Tibial artery (tissue), 4 donors: Measurements from ENCODE around the gene SUMO3.
A peak's percentile ranks its signal among the peaks of the same experiment; 100 is the strongest.

Experiments used
- DNase-seq, 2 donors: peaks; one replicate each; pipeline ENCODE4 v3.0.0-alpha.2; 2019
- H3K27ac ChIP-seq, 2 donors: fragments of 200-600 bp; sonication (generic) in 1 of 2; 1 replicate in 1 of 2; 2 replicates in 1 of 2; pipeline ENCODE4 v1.5.1; 2018 to 2019; ENCODE audit warnings: mild to moderate bottlenecking in 1 of 2
- H3K27me3 ChIP-seq, 2 donors: fragments of 200-600 bp; sonication (generic) in 1 of 2; one replicate each; pipeline versions ENCODE4 v1.5.1 to v1.6.0; 2016 to 2019
- H3K36me3 ChIP-seq, 3 donors: fragments of 200-600 bp; sonication (generic) in 2 of 3; one replicate each; pipeline ENCODE4 v1.5.1; 2016 to 2019; ENCODE audit warnings: mild to moderate bottlenecking in 2 of 3
- H3K4me1 ChIP-seq, 4 donors: fragments of 200-600 bp; sonication (generic) in 2 of 4; 1 replicate in 3 of 4; 2 replicates in 1 of 4; pipeline ENCODE4 v1.5.1; 2016 to 2019
- H3K4me3 ChIP-seq, 2 donors: fragments of 200-600 bp; sonication (generic) in 1 of 2; 1 replicate in 1 of 2; 2 replicates in 1 of 2; pipeline ENCODE4 v1.5.1; 2018 to 2019; ENCODE audit warnings: mild to moderate bottlenecking in 2 of 2
- H3K9me3 ChIP-seq, 3 donors: fragments of 200-600 bp; sonication (generic) in 1 of 3; one replicate each; pipeline ENCODE4 v1.5.1; 2016 to 2019
- intact Hi-C: fragments of 100-400 bp; cut with DNase I; formaldehyde crosslinking; loops from one replicate; pipeline ENCODE4 v1.15.0; 2023; ENCODE audit warnings: low total_unique reads
- TF ChIP-seq, protein P1 (sequence below), 2 experiments: fragments of 200-600 bp in 1 of 2; fragments of 450-650 bp in 1 of 2; IDR thresholded peaks; one replicate each; pipeline ENCODE4 v1.5.1; 2017 to 2019; ENCODE audit warnings: antibody characterized with exemption in 2 of 2, mild to moderate bottlenecking in 1 of 2, moderate library complexity in 1 of 2

The SUMO3 gene

DNA sequence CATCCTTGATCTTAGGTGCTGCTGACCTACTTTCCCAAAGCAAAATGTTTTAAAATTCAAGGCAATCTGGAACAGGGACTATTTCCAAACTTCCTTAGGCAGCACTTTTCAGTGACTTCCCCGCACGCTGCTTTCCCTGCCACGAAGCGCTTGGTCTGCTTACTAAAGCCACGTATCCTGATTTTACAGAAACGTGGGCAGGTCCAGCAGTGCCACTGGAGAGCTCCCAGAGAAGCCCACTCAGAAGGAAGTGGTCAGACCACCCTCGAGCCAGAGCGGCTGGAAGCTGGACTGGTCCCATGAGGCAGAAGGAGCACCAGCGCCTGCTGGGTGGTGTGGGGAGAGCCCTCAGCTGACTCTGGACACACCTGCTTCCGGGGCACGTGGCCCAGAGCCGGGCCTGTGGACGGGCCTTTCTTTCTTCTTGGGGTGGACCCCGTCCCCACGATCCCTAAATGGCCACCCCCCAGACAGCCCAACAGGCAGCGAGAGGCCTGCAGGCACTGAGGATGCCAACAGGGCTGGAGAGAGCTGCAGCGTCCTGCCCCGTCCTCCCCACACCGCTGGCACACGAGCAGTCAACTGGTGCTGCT, 32.4 kb upstream of the SUMO3 start:
- intact Hi-C loops: no loop called here
- TF ChIP-seq, protein P1, sequence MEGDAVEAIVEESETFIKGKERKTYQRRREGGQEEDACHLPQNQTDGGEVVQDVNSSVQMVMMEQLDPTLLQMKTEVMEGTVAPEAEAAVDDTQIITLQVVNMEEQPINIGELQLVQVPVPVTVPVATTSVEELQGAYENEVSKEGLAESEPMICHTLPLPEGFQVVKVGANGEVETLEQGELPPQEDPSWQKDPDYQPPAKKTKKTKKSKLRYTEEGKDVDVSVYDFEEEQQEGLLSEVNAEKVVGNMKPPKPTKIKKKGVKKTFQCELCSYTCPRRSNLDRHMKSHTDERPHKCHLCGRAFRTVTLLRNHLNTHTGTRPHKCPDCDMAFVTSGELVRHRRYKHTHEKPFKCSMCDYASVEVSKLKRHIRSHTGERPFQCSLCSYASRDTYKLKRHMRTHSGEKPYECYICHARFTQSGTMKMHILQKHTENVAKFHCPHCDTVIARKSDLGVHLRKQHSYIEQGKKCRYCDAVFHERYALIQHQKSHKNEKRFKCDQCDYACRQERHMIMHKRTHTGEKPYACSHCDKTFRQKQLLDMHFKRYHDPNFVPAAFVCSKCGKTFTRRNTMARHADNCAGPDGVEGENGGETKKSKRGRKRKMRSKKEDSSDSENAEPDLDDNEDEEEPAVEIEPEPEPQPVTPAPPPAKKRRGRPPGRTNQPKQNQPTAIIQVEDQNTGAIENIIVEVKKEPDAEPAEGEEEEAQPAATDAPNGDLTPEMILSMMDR (IDR thresholded peaks at IDR 0.05): no peak
- DNase-seq: peak in 1 of 2 donors; percentile 48
- Histone ChIP-seq H3K36me3 (peaks cover 56 to 74% (median 70%) of the 10 kb centered on the region in 3 donors), H3K4me3 (no peak overlapping the region), H3K9me3 (no peaks in the 10 kb centered on the region), H3K27me3 (peaks cover 0 to 5% of the 10 kb centered on the region in 2 donors), H3K4me1 (peaks cover 0 to 23% (median 17%) of the 10 kb centered on the region in 4 donors), H3K27ac (no peak overlapping the region)

DNA sequence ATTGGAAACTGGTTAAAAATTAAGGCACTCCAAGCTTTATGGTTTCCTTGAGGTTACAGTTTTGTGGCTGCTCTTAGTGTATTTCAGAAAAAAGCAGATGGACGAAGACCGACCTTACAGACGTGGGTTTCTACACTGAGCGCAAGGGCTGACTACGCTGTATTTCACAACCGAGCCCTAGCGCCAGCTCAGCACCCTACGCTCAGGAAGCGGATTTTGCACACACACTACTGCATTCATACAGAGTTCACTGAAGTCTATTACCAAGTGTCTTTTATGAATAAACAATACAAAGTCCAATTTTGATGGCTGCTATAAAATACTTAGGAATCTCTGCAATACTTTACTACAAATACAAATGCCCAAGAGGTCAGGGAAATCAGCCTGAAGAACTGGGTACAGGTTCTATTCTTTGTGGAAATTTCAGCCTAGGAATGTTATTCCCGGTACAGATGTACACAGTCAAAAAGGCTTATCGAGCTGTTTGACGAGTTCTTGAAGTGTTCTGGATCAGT, 31.8 kb upstream of the SUMO3 start:
- H3K4me1 ChIP-seq: peaks cover 0 to 25% (median 18%) of the 10 kb centered on the region in 4 donors
- TF ChIP-seq, protein P1 (IDR thresholded peaks at IDR 0.05): no peak
- intact Hi-C loops: no loop called here

DNA sequence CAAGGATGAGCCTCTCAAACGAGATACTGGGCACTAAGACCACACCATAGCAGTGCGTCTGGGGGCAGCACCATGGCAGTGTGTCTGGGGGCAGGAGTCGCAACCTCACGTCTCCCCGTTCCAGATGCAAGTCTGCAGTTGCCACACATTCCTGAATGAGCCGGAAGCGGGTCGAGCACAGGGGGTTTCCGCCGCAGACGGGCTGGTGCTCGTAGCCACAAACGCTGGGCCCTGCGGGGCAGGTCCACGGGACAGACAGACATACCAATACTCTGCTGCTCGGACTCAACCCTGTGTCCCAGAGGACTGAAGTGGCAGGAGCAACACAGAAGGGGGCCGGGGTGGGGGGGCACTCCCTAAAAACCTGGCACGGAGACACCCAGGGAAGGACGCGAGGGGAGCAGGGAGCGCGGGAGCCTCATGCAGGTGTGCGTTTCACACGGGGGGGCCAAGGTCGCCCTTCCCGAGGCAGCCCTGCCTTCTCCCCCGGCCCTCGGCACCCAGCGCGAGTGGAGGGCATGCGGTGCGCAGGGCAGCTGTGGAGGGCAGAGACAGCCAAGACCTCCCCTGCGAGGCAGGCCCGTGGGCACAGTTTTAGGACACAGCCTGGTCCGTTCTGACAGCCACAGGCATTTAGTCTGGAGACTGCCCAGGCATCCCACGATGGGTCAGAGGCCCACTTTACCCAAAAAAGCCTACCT, 31.1 kb upstream of the SUMO3 start:
- Histone ChIP-seq H3K9me3 (no peaks in the 10 kb centered on the region), H3K36me3 (peaks cover 43 to 61% (median 57%) of the 10 kb centered on the region in 3 donors), H3K4me1 (peaks cover 0 to 28% (median 18%) of the 10 kb centered on the region in 4 donors), H3K27me3 (peaks cover 0 to 7% of the 10 kb centered on the region in 2 donors), H3K4me3 (no peak overlapping the region), H3K27ac (no peak overlapping the region)
- peak in 1 of 2 donors; percentile 66 for DNase-seq
- intact Hi-C loops: no loop called here
- TF ChIP-seq, protein P1 (IDR thresholded peaks at IDR 0.05): no peak

More for the DNA sequence above, 31.8 kb upstream of the SUMO3 start:
- Histone ChIP-seq H3K27ac (no peak overlapping the region), H3K36me3 (peaks cover 50 to 68% (median 64%) of the 10 kb centered on the region in 3 donors), H3K4me3 (no peak overlapping the region), H3K27me3 (peaks cover 0 to 5% of the 10 kb centered on the region in 2 donors), H3K9me3 (no peaks in the 10 kb centered on the region)
- DNase-seq: peak in 1 of 2 donors; percentile 23

DNA sequence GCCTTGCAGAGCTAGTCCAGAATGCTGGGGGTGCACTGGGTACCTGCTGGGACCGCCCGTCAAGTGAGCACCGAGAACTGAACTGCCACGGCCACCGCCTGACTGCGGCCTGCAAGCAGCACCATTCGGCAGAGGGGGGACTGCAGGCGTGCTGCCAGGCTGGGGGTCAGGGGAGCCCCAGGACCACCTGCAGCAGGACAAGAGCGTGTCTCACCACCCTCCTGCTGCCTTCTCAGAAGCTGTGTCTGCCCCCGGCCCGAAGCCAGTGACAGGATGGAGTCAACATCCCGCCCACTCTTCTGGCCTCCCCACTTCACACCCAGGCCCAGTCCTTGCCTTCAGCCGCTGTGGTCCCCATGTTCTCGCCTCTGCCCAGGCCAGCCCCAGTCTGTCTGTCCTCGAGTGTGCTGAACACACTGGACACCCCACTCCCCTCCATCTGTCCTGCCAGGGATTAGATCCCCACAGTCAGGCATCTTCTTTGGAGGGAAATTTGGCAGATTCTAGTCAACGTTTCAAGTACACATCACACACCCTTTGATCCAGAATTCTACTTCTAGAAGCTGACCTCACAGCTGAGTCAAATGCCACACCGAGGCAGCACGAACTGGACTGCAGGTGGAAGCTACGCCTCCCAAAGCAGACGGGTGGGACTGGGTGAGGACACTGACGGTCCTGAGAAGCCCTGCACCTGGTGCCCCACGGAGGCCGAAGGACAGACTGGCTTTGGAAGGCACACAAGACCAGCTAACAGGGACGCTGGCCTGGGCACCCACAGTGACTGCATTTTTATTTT, 29.6 kb upstream of the SUMO3 start:
- intact Hi-C loops: no loop called here
- H3K27me3 ChIP-seq: peaks cover 0 to 10% of the 10 kb centered on the region in 2 donors
- no peak overlapping the region for H3K27ac ChIP-seq
- H3K4me3 ChIP-seq: no peak overlapping the region
- peaks cover 0 to 24% (median 18%) of the 10 kb centered on the region in 4 donors for H3K4me1 ChIP-seq
- H3K9me3 ChIP-seq: no peaks in the 10 kb centered on the region
- DNase-seq: peak in 1 of 2 donors; percentile 49
- H3K36me3 ChIP-seq: peaks cover 38 to 49% (median 42%) of the 10 kb centered on the region in 3 donors
- TF ChIP-seq, protein P1 (IDR thresholded peaks at IDR 0.05): no peak

DNA sequence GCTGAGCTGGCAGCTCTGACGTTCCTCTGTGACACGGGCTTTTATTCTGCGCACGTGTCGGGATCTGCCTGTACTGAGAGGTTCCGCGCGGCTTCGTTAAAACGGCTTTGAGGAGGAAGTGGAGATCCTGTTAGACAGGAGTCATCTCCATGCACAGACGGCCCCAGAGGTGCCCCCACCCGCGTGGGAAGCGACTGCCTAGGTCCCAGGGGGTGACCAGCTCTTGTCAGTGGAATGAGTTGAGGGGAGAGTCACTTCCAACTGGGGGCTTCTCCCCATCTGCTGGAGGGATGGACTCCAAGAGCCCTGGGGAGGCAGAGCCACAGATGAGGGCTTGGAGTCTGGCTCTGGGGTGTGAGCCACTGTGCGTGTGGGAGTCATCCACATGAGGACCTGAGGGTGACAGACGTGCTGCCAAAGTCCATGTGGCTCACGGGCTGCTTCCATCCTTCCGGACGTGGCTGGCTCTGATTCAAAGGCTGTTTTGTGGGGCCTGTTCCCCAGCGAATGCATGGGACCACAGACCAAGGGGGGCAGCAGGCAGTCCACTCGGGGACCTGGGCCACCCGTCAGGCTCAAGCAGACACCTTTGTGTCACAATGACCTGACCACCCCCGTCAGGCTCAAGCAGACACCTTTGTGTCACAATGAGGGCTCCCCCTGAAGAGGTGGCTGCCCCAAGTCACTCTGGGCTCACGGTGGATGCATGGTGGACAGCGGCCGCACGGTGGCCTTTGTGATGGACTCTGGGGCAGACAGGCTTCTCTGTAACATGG, 28.8 kb upstream of the SUMO3 start:
- Histone ChIP-seq H3K4me3 (peak overlapping the region in 1 of 2 donors; percentile 46), H3K27ac (no peak overlapping the region), H3K4me1 (peaks cover 0 to 24% (median 18%) of the 10 kb centered on the region in 4 donors), H3K27me3 (peaks cover 0 to 14% of the 10 kb centered on the region in 2 donors), H3K9me3 (no peaks in the 10 kb centered on the region), H3K36me3 (peaks cover 34 to 41% (median 37%) of the 10 kb centered on the region in 3 donors)
- DNase-seq: peak; percentile 78 to 85
- intact Hi-C loops: no loop called here
- TF ChIP-seq, protein P1 (IDR thresholded peaks at IDR 0.05): no peak
